SK-N-SH (cell line): ENCODE measurements around the gene CXCL16. TPM values are rescaled to one million over a fixed set of nuclear protein-coding genes. Genes with fewer than 3 reads are reported as not detected.

Experiments
- CTCF ChIA-PET: fragments of 300-600, 350-600 bp; formaldehyde crosslinking; extraction: SDS; loops from one replicate; lab custom pipeline; 2021; lab: Yijun Ruan, JAX
- POLR2A ChIA-PET: fragments of 350-600 bp; sonication (Branson Sonifier 250); formaldehyde crosslinking; extraction: SDS; loops from one replicate; lab custom pipeline; 2020; ENCODE audit warnings: antibody characterized with exemption, inconsistent platforms; lab: Yijun Ruan, JAX
- DNase-seq: peaks from one replicate; pipeline ENCODE4 v3.0.0; 2012
- H2AFZ ChIP-seq: fragments of 200-600 bp; sonication (generic); 2 replicates; pipeline ENCODE4 v1.8.1; 2016; ENCODE audit warnings: antibody characterized with exemption, mild to moderate bottlenecking, low read depth
- H3F3A ChIP-seq: fragments of 200-600 bp; sonication (generic); replicated peaks from 2 replicates; pipeline ENCODE3; 2016; ENCODE audit warnings: antibody characterized with exemption, mild to moderate bottlenecking; ENCODE audit not compliant: insufficient read depth
- H3K27ac ChIP-seq, 2 experiments: fragments of 200-500 bp in 1 of 2; fragments of 200-600 bp in 1 of 2; sonication (Bioruptor generic) in 1 of 2; sonication (generic), shearing (Covaris generic) in 1 of 2; 2 replicates each; pipeline versions ENCODE4 v1.5.1 to v1.6.1; 2014 to 2016; ENCODE audit warnings: low read depth in 2 of 2, inconsistent platforms in 1 of 2, low read length in 1 of 2, mild to moderate bottlenecking in 1 of 2, mixed read lengths in 1 of 2
- H3K27me3 ChIP-seq: fragments of 200-600 bp; sonication (generic), shearing (Covaris generic); 2 replicates; pipeline ENCODE4 v1.6.1; 2016; ENCODE audit warnings: mixed run types; ENCODE audit not compliant: insufficient read depth
- H3K36me3 ChIP-seq, 2 experiments: fragments of 200-500 bp in 1 of 2; fragments of 200-600 bp in 1 of 2; sonication (Bioruptor generic) in 1 of 2; sonication (generic) in 1 of 2; replicated peaks in 1 of 2; 2 replicates each; pipeline versions ENCODE3 to v1.5.1; 2014 to 2016; ENCODE audit warnings: low read length in 1 of 2, mild to moderate bottlenecking in 1 of 2; ENCODE audit not compliant: insufficient read depth in 2 of 2, control insufficient read depth in 1 of 2
- H3K4me1 ChIP-seq, 2 experiments: fragments of 200-500 bp in 1 of 2; fragments of 200-600 bp in 1 of 2; sonication (Bioruptor generic) in 1 of 2; sonication (generic), shearing (Covaris generic) in 1 of 2; 2 replicates each; pipeline versions ENCODE4 v1.5.1 to v1.6.1; 2014 to 2016; ENCODE audit warnings: low read depth in 1 of 2, low read length in 1 of 2, mixed run types in 1 of 2; ENCODE audit not compliant: insufficient read depth in 2 of 2, control insufficient read depth in 1 of 2
- H3K4me2 ChIP-seq: fragments of 200-600 bp; sonication (generic), shearing (Covaris generic); 2 replicates; pipeline ENCODE4 v1.6.1; 2017; ENCODE audit warnings: mixed run types
- H3K4me3 ChIP-seq, 2 experiments: fragments of 200-500 bp in 1 of 2; fragments of 200-600 bp in 1 of 2; sonication (Bioruptor generic) in 1 of 2; sonication (generic), shearing (Covaris generic) in 1 of 2; 2 replicates each; pipeline versions ENCODE4 v1.5.1 to v1.8.1; 2014 to 2016; ENCODE audit warnings: low read depth in 2 of 2, inconsistent platforms in 1 of 2, low read length in 1 of 2, mild to moderate bottlenecking in 1 of 2, mixed read lengths in 1 of 2, moderate library complexity in 1 of 2
- H3K79me2 ChIP-seq: fragments of 200-600 bp; sonication (generic); 2 replicates; pipeline ENCODE4 v1.8.1; 2017; ENCODE audit warnings: mild to moderate bottlenecking; ENCODE audit not compliant: insufficient read depth
- H3K9ac ChIP-seq: fragments of 200-600 bp; sonication (generic); 2 replicates; pipeline ENCODE4 v1.6.1; 2017; ENCODE audit warnings: mixed run types
- H3K9me2 ChIP-seq: fragments of 200-600 bp; sonication (generic); 2 replicates; pipeline ENCODE4 v1.6.1; 2017; ENCODE audit warnings: mixed run types
- H3K9me3 ChIP-seq: fragments of 200-600 bp; sonication (generic); 2 replicates; pipeline ENCODE4 v1.6.1; 2017; ENCODE audit warnings: mixed run types, mild to moderate bottlenecking, moderate library complexity
- H4K20me1 ChIP-seq: fragments of 200-600 bp; sonication (generic); 2 replicates; pipeline ENCODE4 v1.6.1; 2017; ENCODE audit warnings: mild to moderate bottlenecking, mixed run types; ENCODE audit not compliant: insufficient read depth
- CHD2 ChIP-seq: fragments of 150-350 bp; IDR thresholded peaks from 2 replicates; pipeline ENCODE4 v1.6.1; 2018; ENCODE audit warnings: low read length; ENCODE audit not compliant: partially characterized antibody
- CTCF ChIP-seq: fragments of 200-600 bp; sonication (generic); IDR thresholded peaks from 2 replicates; pipeline ENCODE4 v1.6.1; 2017; ENCODE audit warnings: antibody characterized with exemption, mild to moderate bottlenecking, moderate library complexity
- ELF1 ChIP-seq: IDR thresholded peaks from 2 replicates; pipeline ENCODE4 v1.4.0; 2012
- EP300 ChIP-seq, 2 experiments: IDR thresholded peaks; 2 replicates each; pipeline versions ENCODE4 v1.4.0 to v1.6.1; 2012; ENCODE audit warnings: borderline replicate concordance in 1 of 2, low read depth in 1 of 2, low read length in 1 of 2
- FOSL2 ChIP-seq: IDR thresholded peaks from 2 replicates; pipeline ENCODE4 v1.4.0; 2012; ENCODE audit warnings: low read depth, mild to moderate bottlenecking, moderate library complexity, borderline replicate concordance
- GABPA ChIP-seq: IDR thresholded peaks from 2 replicates; pipeline ENCODE4 v1.4.0; 2012; ENCODE audit warnings: low read depth, mild to moderate bottlenecking
- IRF3 ChIP-seq: fragments of 150-350 bp; IDR thresholded peaks from 2 replicates; pipeline ENCODE4 v1.6.1; 2016; ENCODE audit warnings: mild to moderate bottlenecking, low read depth, low read length
- MAX ChIP-seq: IDR thresholded peaks from 2 replicates; pipeline ENCODE4 v1.4.0; 2012; ENCODE audit warnings: low read depth
- RCOR1 ChIP-seq: fragments of 150-350 bp; IDR thresholded peaks from 2 replicates; pipeline ENCODE4 v1.6.1; 2017; ENCODE audit warnings: antibody characterized with exemption, low read length
- REST ChIP-seq: IDR thresholded peaks from 2 replicates; pipeline ENCODE4 v1.6.1; 2012; ENCODE audit warnings: mild to moderate bottlenecking, low read depth, low read length, moderate library complexity
- RFX5 ChIP-seq: IDR thresholded peaks from 2 replicates; pipeline ENCODE4 v1.6.1; 2012; ENCODE audit warnings: mild to moderate bottlenecking, improper control_type of control experiment, low read length
- RXRA ChIP-seq: IDR thresholded peaks from 2 replicates; pipeline ENCODE4 v1.4.0; 2012; ENCODE audit warnings: low read depth, mild to moderate bottlenecking, borderline replicate concordance
- USF1 ChIP-seq: IDR thresholded peaks from 2 replicates; pipeline ENCODE4 v1.4.0; 2012; ENCODE audit warnings: low read depth, borderline replicate concordance
- YY1 ChIP-seq: IDR thresholded peaks from 2 replicates; pipeline ENCODE4 v1.4.0; 2012; ENCODE audit warnings: low read depth, mild to moderate bottlenecking
- WGBS: methylation state at CpG from one replicate; pipeline ENCODE4 v1.1.6; 2017; ENCODE audit warnings: low lambda C conversion rate; 5-methylcytosine and 5-hydroxymethylcytosine counted together
- polyA plus RNA-seq, 3 experiments: library from polyadenylated mRNA; depleted of rRNA; stranded (reverse); fragments of >200 nt; gene quantifications; 2 replicates each; pipeline ENCODE4 v1.2.3, GENCODE V29; 2012

The CXCL16 gene
- polyA plus RNA-seq, 1 of the 3 experiments (the other 2 are of a cell fraction) = 4.3 TPM

GRCh38 chr17:4759776-4760236, 20.1 kb upstream of the CXCL16 start (continued):
- TF ChIP-seq FOSL2 = no peak
- TF ChIP-seq, all 33 proteins: peak for 0

GRCh38 chr17:4753392-4753791, 13.7 kb upstream of the CXCL16 start:
- ChIA-PET POLR2A (no interaction called here), CTCF (interaction anchor here (0.7 to 1.0 kb wide), 2 partner anchors 11 to 136 kb away, joined by 3 to 5 read pairs; no protein-coding TSS in a partner anchor)
- no peak overlapping the region for H3K9ac ChIP-seq
- H4K20me1 ChIP-seq = no peaks in the 10 kb centered on the region
- no peak overlapping the region for H2AFZ ChIP-seq
- H3K36me3 ChIP-seq = no peaks in the 10 kb centered on the region
- H3K27me3 ChIP-seq = peaks cover 82% of the 10 kb centered on the region
- no peak overlapping the region for H3K4me2 ChIP-seq
- no peaks in the 10 kb centered on the region for H3K9me2 ChIP-seq
- no peak overlapping the region for H3K27ac ChIP-seq
- no peak for TF ChIP-seq FOSL2
- no peak for TF ChIP-seq GABPA
- no peak for TF ChIP-seq CHD2
- no peak for TF ChIP-seq EP300 (IDR thresholded peaks at IDR 0.05; ENCODE audit: borderline replicate concordance in 1 of 2, low read depth in 1 of 2, low read length in 1 of 2)
- TF ChIP-seq REST = no peak
- TF ChIP-seq ELF1 = no peak
- no peak for TF ChIP-seq CTCF
- no peak for TF ChIP-seq RFX5
- no peak for TF ChIP-seq MAX
- TF ChIP-seq YY1 = no peak
- TF ChIP-seq RCOR1 = no peak
- TF ChIP-seq IRF3 = no peak
- no peak for TF ChIP-seq USF1
- TF ChIP-seq RXRA = no peak
- 18% methylated on average over 1 of the region's 1 CpG for whole genome bisulfite sequencing
- no peaks in the 10 kb centered on the region for H3K4me1 ChIP-seq
- no peaks in the 10 kb centered on the region for H3F3A ChIP-seq
- H3K4me3 ChIP-seq = no peak overlapping the region
- no peak for DNase-seq
- H3K9me3 ChIP-seq = no peaks in the 10 kb centered on the region
- H3K79me2 ChIP-seq = no peaks in the 10 kb centered on the region
